ENCODE measurements around the gene SEPTIN12. TPM values are rescaled to one million over a fixed set of nuclear protein-coding genes. Genes with fewer than 3 reads are reported as not detected.

The SEPTIN12 gene
- total and polyA plus RNA-seq, 2 of the 4 experiments (the other 2 are of a cell fraction), result not detected

- Histone ChIP-seq H3K9ac (ENCODE audit: low read depth, low read length) (no peak overlapping the region), H3K4me1 (ENCODE audit: control insufficient read depth, insufficient read depth, low read length) (no peaks in the 10 kb centered on the region), H3K18ac (ENCODE audit: low read depth, low read length) (no peak overlapping the region), H2AFZ (replicated peaks; ENCODE audit: low read length, poor library complexity) (no peak overlapping the region), H3K27me3 (ENCODE audit: control insufficient read depth, insufficient read depth, low read length) (no peaks in the 10 kb centered on the region), H3K36me3 (ENCODE audit: control insufficient read depth, insufficient read depth, low read length) (peaks cover 2% of the 10 kb centered on the region; the same call in 1 of the 2 replicates), H3K4me2 (ENCODE audit: low read depth, low read length) (no peak overlapping the region), H3K27ac (ENCODE audit: insufficient read depth, low read length) (no peak overlapping the region), H3K4me3 (ENCODE audit: insufficient read depth, low read depth, low read length) (no peak overlapping the region), H3K56ac (ENCODE audit: extremely low read depth, insufficient read depth, low read length) (no peak overlapping the region), H2BK15ac (ENCODE audit: low read depth, low read length) (no peak overlapping the region), H4K20me1 (ENCODE audit: insufficient read depth, low read length) (no peaks in the 10 kb centered on the region), H3K79me1 (ENCODE audit: low read depth in 1 of 2, low read length in 2 of 2) (no peaks in the 10 kb centered on the region), H3K14ac (replicated peaks; ENCODE audit: low read depth, low read length) (no peak overlapping the region), H3K4ac (ENCODE audit: low read depth, low read length) (no peak overlapping the region), H2BK20ac (ENCODE audit: low read depth, low read length) (no peak overlapping the region), H3K9me1 (ENCODE audit: insufficient read depth, low read length) (0 out of 2 replicates have a peak, but pooled peaks cover 3% of the 10 kb centered on the region), H2AK5ac (ENCODE audit: low read depth, low read length) (no peak overlapping the region), H2BK5ac (ENCODE audit: low read depth, low read length, poor library complexity, severe bottlenecking) (no peak overlapping the region), H2BK120ac (ENCODE audit: low read depth, low read length) (no peak overlapping the region), H3K23ac (ENCODE audit: low read depth, low read length) (no peak overlapping the region), H3K9me3 (ENCODE audit: control insufficient read depth, insufficient read depth, low read length) (no peaks in the 10 kb centered on the region), H2AK9ac (replicated peaks; ENCODE audit: low read depth, low read length, poor library complexity) (no peak overlapping the region), H4K5ac (ENCODE audit: low read depth, low read length) (no peak overlapping the region), H4K91ac (ENCODE audit: insufficient read depth, low read depth, low read length) (no peak overlapping the region), H4K8ac (ENCODE audit: low read depth in 2 of 2, low read length in 2 of 2) (no peak overlapping the region)
- WGBS, 2 experiments (ENCODE audit: extremely low coverage in 2 of 2, insufficient read length in 1 of 2), result 91% methylated on average over 4 of the region's 30 CpGs; no CpG with 5 or more reads in 1 of the 2 experiments
- ATAC-seq (ENCODE audit: low read depth) (no peak), DNase-seq (no peak)
- BruUV-seq (replicated peaks), result no TSS peak
- CTCF ChIA-PET, result no interaction called here
- dilution Hi-C loops (cut with HindIII; ENCODE audit: low sequenced_read_pairs, unreplicated experiment) (no loop called here), in situ Hi-C loops (cut with MboI; ENCODE audit: low sequenced_read_pairs) (no loop called here), intact Hi-C loops (cut with micrococcal nuclease) (no loop called here)
- no peak for TF ChIP-seq BHLHE40 (IDR thresholded peaks at IDR 0.05; ENCODE audit: low read depth, low read length)
- TF ChIP-seq RAD21 (IDR thresholded peaks at IDR 0.05; ENCODE audit: low read length), result no peak
- TF ChIP-seq RFX5 (IDR thresholded peaks at IDR 0.05; ENCODE audit: low read depth, low read length), result no peak
- TF ChIP-seq, protein P1, sequence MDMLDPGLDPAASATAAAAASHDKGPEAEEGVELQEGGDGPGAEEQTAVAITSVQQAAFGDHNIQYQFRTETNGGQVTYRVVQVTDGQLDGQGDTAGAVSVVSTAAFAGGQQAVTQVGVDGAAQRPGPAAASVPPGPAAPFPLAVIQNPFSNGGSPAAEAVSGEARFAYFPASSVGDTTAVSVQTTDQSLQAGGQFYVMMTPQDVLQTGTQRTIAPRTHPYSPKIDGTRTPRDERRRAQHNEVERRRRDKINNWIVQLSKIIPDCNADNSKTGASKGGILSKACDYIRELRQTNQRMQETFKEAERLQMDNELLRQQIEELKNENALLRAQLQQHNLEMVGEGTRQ (IDR thresholded peaks at IDR 0.05; ENCODE audit: low read depth, low read length), result no peak
- TF ChIP-seq, protein P2, sequence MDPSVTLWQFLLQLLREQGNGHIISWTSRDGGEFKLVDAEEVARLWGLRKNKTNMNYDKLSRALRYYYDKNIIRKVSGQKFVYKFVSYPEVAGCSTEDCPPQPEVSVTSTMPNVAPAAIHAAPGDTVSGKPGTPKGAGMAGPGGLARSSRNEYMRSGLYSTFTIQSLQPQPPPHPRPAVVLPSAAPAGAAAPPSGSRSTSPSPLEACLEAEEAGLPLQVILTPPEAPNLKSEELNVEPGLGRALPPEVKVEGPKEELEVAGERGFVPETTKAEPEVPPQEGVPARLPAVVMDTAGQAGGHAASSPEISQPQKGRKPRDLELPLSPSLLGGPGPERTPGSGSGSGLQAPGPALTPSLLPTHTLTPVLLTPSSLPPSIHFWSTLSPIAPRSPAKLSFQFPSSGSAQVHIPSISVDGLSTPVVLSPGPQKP (IDR thresholded peaks at IDR 0.05; ENCODE audit: borderline replicate concordance, low read depth, low read length), result no peak
- POLR2A ChIA-PET (ENCODE audit: unreplicated experiment), result interaction anchor here (0.7 kb wide), 1 partner anchor 18 kb away, joined by 13 read pairs; no protein-coding TSS in a partner anchor
Observed at GRCh38 chr16:4795828-4796572, 7.9 kb upstream of the SEPTIN12 start.

Data from IMR-90 (cell line).